Measurements from ENCODE around the gene PIGU. TPM values are rescaled to one million over a fixed set of nuclear protein-coding genes. Genes with fewer than 3 reads are reported as not detected.

Gene PIGU
- total and polyA plus RNA-seq, 2 of the 13 experiments (the other 11 are each of a cell fraction or from before 2014, with no cell fraction given) = 45.5 to 231 TPM

GRCh38 chr20:34529742-34530141 lies 147.2 kb downstream of the PIGU start (continued):
- TF ChIP-seq KIAA2018 (CRISPR knock-in tag; IDR thresholded peaks at IDR 0.05; ENCODE audit: borderline replicate concordance) (no peak), MEIS2 (CRISPR knock-in tag; IDR thresholded peaks at IDR 0.05) (no peak)

GRCh38 chr20:34528921-34529297 lies 148.0 kb downstream of the PIGU start:
- WGBS (ENCODE audit: low lambda C conversion rate) = 94% methylated on average over 5 of the region's 5 CpGs
- Histone ChIP-seq H2AFZ (ENCODE audit: low read length) (no peak overlapping the region), H3K4me2 (ENCODE audit: low read depth, low read length) (no peak overlapping the region), H3K27me3 (ENCODE audit: control insufficient read depth in 1 of 2, insufficient read depth in 2 of 2, low read length in 2 of 2) (no peaks in the 10 kb centered on the region), H3K4me3 (replicated peaks in 1 of 3; ENCODE audit: insufficient read depth in 1 of 3, low read depth in 2 of 3, low read length in 3 of 3) (no peak overlapping the region), H4K20me1 (ENCODE audit: insufficient read depth, low read length) (peaks cover 18% of the 10 kb centered on the region), H3K9ac (ENCODE audit: insufficient read depth, low read depth, low read length) (no peak overlapping the region), H3K36me3 (replicated peaks in 1 of 2; ENCODE audit: control insufficient read depth in 1 of 2, insufficient read depth in 2 of 2, low read length in 2 of 2) (peaks cover 47 to 71% of the 10 kb centered on the region in 2 experiments), H3K4me1 (ENCODE audit: insufficient read depth, low read length) (peaks cover 32% of the 10 kb centered on the region), H3K27ac (ENCODE audit: extremely low read length, insufficient read depth, low read length) (no peak overlapping the region), H3K79me2 (ENCODE audit: insufficient read depth, low read length) (peaks cover 34% of the 10 kb centered on the region), H3K9me3 (ENCODE audit: low read length) (no peaks in the 10 kb centered on the region)
- no peak for DNase-seq (ENCODE audit: low spot score)
- no peak for FAIRE-seq
- intact Hi-C loops (cut with micrococcal nuclease; ENCODE audit: unreplicated experiment) = no loop called here
- ATAC-seq = no peak
- ChIA-PET CTCF (ENCODE audit: low intra/inter-chr PET ratio, low total read pairs) (no interaction called here), POLR2A (no interaction called here)
- BruUV-seq (replicated peaks) = no TSS peak
- in situ Hi-C loops (cut with HindIII; ENCODE audit: extremely low pct_ligation_motif_present, low pct_unique_long_range_greater_than_20kb) = no loop called here
- TF ChIP-seq TOE1 (CRISPR knock-in tag; IDR thresholded peaks at IDR 0.05) (no peak), ZNF597 (CRISPR knock-in tag; IDR thresholded peaks at IDR 0.05) (no peak), POLR2G (IDR thresholded peaks at IDR 0.05; ENCODE audit: low read depth, low read length) (0 out of 2 replicates have a peak, but pooled peaks have one; percentile 8)
